Hepatocyte (in vitro differentiated cells): ENCODE results near the gene GRM4.

Source experiments
- CTCF ChIP-seq: fragments of 200-600 bp; sonication (generic); IDR thresholded peaks from 2 replicates; pipeline ENCODE4 v1.5.1; 2016; ENCODE audit warnings: antibody characterized with exemption, mild to moderate bottlenecking; ENCODE audit not compliant: poor library complexity
- EZH2 ChIP-seq: fragments of 200-600 bp; sonication (generic); IDR thresholded peaks from 2 replicates; pipeline ENCODE4 v1.6.1; 2016; ENCODE audit warnings: antibody characterized with exemption, mild to moderate bottlenecking, borderline replicate concordance
- EZH2phosphoT487 ChIP-seq: fragments of 200-600 bp; sonication (generic); IDR thresholded peaks from one replicate; pipeline ENCODE4 v1.6.1; 2018; ENCODE audit warnings: antibody characterized with exemption, mild to moderate bottlenecking, low read depth, moderate library complexity; ENCODE audit not compliant: unreplicated experiment, severe bottlenecking

GRCh38 chr6:33983721-33984465 is 162.0 kb downstream of the GRM4 start:
- no peak for TF ChIP-seq EZH2phosphoT487
- no peak for TF ChIP-seq CTCF
- TF ChIP-seq EZH2, result no peak
